ENCODE results near the gene PVRIG.
"Not testable (repeated sequence)": the region's sequence is repeated elsewhere in the genome, so short reads cannot be mapped to it uniquely, and the experiment has no call there.

PVRIG gene

DNA sequence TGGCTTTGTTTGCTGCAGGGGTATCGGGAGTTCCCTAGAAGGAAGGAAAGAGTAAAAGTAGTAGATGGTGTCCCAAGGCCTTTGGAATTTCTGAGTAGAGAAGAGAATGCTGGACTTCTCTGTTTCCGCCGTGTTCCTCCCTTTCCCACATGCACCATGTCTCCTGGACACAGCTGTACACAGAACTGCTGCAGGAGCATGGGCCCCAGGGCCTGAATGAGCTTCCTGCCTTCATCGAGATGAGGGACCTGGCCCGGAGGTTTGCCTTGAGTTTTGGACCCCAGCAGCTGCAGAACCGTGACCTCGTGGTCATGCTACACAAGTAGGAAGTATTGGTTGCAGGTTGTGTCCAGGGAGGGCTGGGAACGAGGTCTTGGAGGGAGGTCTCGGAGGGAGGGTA is 15.3 kb upstream of the PVRIG start:
- DNase-seq (ENCODE audit: low read depth) = no peak
- TF ChIP-seq CTCF (IDR thresholded peaks at IDR 0.05; ENCODE audit: low read length, missing control alignments) = no peak
- H3K4me3 ChIP-seq (replicated peaks; ENCODE audit: low read depth, low read length) = no peak overlapping the region

- no peak for DNase-seq (ENCODE audit: low read depth)
- H3K4me3 ChIP-seq (replicated peaks; ENCODE audit: low read depth, low read length) = no peak overlapping the region
- no peak for TF ChIP-seq CTCF (IDR thresholded peaks at IDR 0.05; ENCODE audit: low read length, missing control alignments)
Measured at GRCh38 chr7:100208911-100209408, 10.8 kb upstream of the PVRIG start.

DNA sequence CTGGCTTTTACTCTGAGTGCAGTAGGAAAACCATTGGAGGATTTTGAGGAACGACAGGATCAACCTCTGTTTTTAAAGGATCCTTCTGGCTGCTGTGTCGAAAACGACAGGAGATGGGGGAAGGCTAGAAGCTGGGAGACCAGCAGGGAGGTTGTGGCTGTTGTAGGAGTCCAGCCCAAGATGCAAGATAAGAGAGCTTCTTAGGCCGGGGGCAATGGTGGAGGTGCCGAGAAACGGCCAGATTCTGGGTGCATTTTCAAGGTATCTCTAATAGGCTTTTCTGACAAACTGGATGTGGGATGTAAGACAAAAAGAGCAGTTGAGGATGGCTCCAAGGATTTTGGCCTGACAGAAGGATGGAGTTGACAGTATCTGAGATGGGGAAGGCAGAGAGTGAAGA is 10.3 kb upstream of the PVRIG start:
- no peak for TF ChIP-seq CTCF (IDR thresholded peaks at IDR 0.05; ENCODE audit: low read length, missing control alignments)
- no peak overlapping the region for H3K4me3 ChIP-seq (replicated peaks; ENCODE audit: low read depth, low read length)
- DNase-seq (ENCODE audit: low read depth) = no peak

GRCh38 chr7:100210805-100211204 is 8.9 kb upstream of the PVRIG start:
- TF ChIP-seq CTCF (IDR thresholded peaks at IDR 0.05; ENCODE audit: low read length, missing control alignments) = no peak
- DNase-seq (ENCODE audit: low read depth) = no peak
- H3K4me3 ChIP-seq (replicated peaks; ENCODE audit: low read depth, low read length) = no peak overlapping the region

GRCh38 chr7:100211342-100211780 is 8.4 kb upstream of the PVRIG start:
- H3K4me3 ChIP-seq (replicated peaks; ENCODE audit: low read depth, low read length) = no peak overlapping the region
- TF ChIP-seq CTCF (IDR thresholded peaks at IDR 0.05; ENCODE audit: low read length, missing control alignments) = no peak
- no peak for DNase-seq (ENCODE audit: low read depth)

DNA sequence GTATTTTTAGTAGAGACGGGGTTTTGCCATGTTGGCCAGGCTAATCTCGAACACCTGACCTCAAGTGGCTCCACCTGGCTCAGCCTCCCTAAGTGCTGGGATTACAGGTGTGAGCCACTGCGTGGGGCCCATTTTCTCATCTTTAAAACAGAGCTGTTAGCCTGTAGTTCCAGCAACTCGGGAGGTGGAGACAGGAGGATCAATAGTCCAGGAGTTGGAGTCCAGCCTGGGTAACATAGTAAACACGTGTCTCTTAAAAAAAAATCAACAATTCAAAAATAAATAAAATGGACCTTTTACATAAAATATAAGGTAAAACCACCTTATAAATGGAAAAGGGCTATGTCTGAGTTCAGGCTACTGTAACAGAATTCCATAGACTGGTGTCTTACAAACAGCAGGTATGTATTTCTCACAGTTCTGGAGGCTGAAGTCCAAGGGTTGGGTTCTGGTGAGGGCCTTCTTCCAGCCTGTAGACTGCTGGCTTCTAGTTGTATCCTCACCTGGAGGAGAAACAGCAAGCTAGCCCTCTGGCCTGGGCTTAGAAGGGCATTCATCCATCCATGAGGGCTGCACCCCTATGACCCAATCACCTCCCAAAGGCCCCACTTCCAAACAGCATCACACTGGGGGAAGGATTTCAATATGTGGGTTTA is 7.0 kb upstream of the PVRIG start:
- DNase-seq (ENCODE audit: low read depth) = no peak
- H3K4me3 ChIP-seq (replicated peaks; ENCODE audit: low read depth, low read length) = no peak overlapping the region
- TF ChIP-seq CTCF (IDR thresholded peaks at IDR 0.05; ENCODE audit: low read length, missing control alignments) = no peak

DNA sequence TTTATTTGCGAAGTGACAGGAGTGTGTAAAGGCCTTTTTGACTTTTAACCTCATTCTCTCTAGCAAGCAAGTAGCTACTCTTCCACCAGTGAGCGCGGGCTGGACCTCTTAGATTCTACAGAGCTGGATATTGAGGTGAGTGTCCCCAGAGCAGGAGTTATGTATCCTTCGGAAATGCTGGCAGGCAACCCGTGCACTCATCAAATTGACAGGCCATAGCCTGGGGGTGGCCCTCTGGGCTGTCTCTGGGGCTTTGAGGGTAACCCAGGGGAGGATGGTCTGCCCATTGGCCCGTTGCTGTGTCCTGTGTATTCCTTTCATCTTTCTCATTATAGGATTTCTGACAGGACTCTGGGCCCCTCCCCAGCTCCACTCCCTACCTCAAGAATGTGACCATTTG is 6.1 kb upstream of the PVRIG start:
- no peak for TF ChIP-seq CTCF (IDR thresholded peaks at IDR 0.05; ENCODE audit: low read length, missing control alignments)
- no peak overlapping the region for H3K4me3 ChIP-seq (replicated peaks; ENCODE audit: low read depth, low read length)
- DNase-seq (ENCODE audit: low read depth) = no peak

GRCh38 chr7:100214356-100214755 is 5.4 kb upstream of the PVRIG start:
- H3K4me3 ChIP-seq (replicated peaks; ENCODE audit: low read depth, low read length); DNase-seq (ENCODE audit: low read depth): not testable (repeated sequence)
